HG02798 (cell line): ENCODE data around the gene FAM124A.

Source experiments
- ATAC-seq: cut with Tn5 transposase; IDR thresholded peaks from one replicate; pipeline ENCODE4 v1.9.1; 2021; ENCODE audit warnings: mild to moderate bottlenecking; ENCODE audit not compliant: unreplicated experiment, poor library complexity

The FAM124A gene, protein sequence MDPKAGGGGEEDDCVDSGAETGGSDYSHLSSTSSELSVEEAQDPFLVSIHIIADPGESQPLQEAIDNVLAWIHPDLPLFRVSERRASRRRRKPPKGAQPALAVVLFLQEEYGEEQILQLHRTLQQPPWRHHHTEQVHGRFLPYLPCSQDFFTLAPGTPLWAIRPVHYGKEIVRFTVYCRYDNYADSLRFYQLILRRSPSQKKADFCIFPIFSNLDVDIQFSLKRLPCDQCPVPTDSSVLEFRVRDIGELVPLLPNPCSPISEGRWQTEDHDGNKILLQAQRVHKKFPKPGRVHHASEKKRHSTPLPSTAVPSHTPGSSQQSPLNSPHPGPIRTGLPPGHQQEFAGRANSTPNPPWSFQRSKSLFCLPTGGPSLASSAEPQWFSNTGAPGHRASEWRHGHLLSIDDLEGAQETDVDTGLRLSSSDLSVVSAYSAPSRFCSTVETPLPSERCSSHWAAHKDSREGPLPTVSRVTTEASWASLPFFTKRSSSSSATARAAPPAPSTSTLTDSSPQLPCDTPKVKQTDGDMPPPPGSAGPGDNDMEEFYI

GRCh38 chr13:51222037-51222685, at the start of gene FAM124A:
Gene FAM124A, plus strand, starts transcription at chr13:51222398. Its CDS starts 104 bp downstream, at chr13:51222502.
- peak; percentile 88 for ATAC-seq

DNA sequence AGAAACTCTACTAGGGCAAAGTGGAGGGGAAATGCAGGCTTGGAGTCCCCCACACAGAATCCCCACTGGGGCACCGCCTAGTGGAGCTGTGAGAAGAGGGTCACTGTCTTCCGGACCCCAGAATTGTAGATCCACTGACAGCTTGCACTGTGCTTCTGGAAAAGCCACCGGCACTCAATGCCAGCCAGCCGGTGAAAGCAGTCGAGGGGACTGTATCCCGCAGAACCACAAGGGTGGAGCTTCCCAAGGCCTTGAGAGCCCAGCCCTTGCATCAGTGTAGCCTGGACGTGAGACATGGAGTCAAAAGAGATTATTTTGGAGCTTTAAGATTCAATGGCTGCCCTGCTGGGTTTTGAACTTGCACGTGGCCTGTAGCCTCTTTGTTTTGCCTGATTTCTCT, 47.2 kb upstream of the FAM124A start:
- no peak for ATAC-seq

GRCh38 chr13:51175639-51176038, 46.6 kb upstream of the FAM124A start:
- no peak for ATAC-seq

GRCh38 chr13:51177188-51177587, 45.0 kb upstream of the FAM124A start:
- ATAC-seq = no peak

DNA sequence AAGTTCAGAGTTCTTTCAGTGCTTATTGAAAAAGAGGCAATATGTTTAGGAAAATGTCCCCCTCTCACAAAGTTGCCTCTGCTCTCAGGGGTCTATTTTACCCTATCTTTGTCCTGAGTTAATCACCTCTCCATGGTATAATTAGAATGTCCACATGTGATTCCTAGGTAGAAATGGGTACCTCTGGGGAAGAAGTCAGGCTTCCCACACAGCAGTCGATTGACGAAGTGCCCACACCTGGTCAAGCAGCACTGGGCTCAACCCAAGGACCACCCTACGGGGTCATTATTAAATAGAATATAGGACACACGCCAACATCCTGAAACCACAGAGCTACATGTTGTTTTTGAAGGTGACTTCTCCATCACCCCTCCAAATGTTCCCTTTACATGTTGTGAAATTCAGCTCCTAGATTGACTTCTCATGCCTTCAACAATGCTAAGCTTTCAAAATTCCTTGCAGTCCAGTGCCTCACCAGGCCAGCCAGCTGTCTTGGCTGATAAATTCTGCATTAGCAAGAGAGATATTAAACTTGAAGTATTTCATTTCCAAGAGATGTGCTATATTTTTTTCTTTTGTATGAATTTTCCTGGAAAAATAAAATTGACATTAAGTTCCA, 43.6 kb upstream of the FAM124A start:
- ATAC-seq = no peak

- ATAC-seq = no peak
These were observed 42.7 kb upstream of the FAM124A start for GRCh38 chr13:51179432-51179971.

DNA sequence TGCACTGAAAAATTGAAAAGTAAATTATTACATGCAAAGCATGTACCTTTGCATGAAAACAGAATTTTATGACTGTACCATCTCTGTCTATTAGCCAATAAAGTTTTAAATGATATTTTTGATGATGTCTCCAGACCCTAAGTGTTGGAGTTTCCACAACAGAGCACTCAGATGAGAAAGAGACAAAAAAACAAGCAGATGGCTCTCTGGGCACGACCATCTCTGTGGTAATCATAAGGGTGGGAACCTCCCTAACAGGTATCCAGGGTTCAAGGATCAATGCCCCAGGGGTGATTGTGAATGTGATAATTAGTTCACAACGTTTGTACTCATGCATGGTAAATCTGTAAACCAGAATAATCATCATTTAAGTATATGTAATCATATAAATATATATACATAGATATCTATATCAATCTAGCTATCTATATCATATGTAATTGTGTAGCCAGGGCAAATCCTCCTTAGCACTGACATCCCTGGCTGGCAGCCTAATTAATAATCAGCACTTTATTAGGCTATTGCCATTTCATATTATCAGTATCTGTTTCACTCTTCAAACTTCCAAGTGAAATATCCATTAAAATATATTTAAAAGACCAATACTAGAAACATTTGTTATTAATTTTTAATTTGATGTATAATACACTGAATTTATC, 41.2 kb upstream of the FAM124A start:
- ATAC-seq = no peak

GRCh38 chr13:51181786-51182383, 40.3 kb upstream of the FAM124A start:
- no peak for ATAC-seq

- no peak for ATAC-seq
These were observed 30.5 kb upstream of the FAM124A start for GRCh38 chr13:51191743-51192142.

DNA sequence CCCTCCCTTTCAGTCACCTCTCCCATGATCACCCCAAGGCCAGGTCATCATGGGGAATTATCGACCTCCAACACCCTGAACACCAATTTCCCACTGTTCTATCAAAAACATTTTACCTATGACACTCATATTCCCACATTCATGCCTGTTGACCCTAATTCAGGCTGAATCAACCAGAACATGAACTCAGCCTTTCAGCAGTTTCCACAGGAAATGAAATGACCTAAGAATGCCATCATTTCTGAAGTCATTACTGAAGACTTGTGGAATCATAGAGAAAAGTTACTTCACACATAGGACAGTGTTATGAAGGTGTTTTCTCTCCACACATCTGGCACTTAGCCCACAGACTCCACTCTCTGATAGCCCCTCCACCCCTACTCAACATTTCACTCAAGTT, 29.9 kb upstream of the FAM124A start:
- ATAC-seq = no peak

GRCh38 chr13:51193387-51193786, 28.8 kb upstream of the FAM124A start:
- ATAC-seq = no peak

GRCh38 chr13:51194942-51195341, 27.3 kb upstream of the FAM124A start:
- ATAC-seq = no peak

DNA sequence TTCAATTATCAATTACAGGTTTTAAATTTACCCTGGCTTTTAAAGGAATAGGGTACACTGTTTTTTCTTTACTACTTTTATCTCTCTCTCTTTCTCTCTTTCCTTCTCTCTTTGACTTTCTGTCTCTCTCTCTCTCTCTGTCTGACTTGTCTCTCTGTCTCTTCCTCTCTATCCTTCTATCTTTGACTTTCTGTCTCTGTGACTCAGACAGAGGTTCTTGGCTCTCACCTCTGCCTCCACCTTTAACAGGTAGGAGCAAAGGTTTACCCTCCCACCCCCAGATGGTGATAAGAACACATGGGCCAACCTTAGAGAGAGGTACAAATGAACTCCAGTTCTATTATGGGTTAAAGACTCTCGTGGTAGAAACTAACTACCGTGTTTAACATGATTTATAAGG, 20.3 kb upstream of the FAM124A start:
- ATAC-seq = no peak

- no peak for ATAC-seq
These were observed 19.6 kb upstream of the FAM124A start for GRCh38 chr13:51202477-51203046.

- ATAC-seq = no peak
These were observed 15.6 kb upstream of the FAM124A start for GRCh38 chr13:51206584-51206983.

DNA sequence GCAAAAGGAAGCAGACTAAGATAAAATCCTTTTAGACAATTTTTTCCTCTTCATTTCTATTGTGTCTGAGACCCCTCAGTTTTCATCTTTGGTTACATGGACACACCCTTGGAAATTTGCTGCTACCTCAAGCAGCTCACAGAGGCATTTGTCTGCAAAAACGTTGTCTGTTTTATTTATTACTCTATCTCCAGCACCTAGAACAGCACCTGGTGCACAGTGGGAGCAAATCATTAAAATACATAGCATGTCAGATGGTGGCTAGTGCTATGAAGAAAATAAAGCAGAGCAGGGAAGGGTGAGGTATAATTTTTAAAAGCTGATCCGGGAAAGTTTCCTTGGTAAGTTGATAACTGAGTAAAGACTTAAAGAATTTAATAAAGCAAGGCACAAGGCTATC, 14.3 kb upstream of the FAM124A start:
- ATAC-seq = no peak

- no peak for ATAC-seq
These were observed 13.5 kb upstream of the FAM124A start for GRCh38 chr13:51208716-51209115.

DNA sequence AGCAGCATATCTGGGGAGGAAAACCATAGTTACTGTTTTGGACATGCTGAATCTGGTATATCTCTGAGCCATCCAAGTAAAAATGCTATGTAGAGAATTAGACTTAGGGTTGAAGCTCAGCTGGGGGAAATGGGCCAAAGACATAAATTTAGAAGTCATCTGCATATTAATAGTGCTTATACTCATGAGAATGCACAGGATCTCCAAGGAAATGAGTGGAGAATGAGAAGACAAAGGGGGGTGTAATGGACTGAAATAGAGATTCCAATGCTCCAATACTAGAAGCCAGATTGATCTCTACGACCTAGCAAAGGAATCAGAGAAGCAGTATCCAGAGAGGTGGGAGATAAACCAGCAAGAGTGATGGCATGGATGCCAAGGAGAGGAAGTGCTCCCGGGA, 10.3 kb upstream of the FAM124A start:
- no peak for ATAC-seq

- ATAC-seq = no peak
These were observed 9.4 kb upstream of the FAM124A start for GRCh38 chr13:51212758-51213157.
